ENCODE results near the gene KRT81.

The KRT81 gene

DNA sequence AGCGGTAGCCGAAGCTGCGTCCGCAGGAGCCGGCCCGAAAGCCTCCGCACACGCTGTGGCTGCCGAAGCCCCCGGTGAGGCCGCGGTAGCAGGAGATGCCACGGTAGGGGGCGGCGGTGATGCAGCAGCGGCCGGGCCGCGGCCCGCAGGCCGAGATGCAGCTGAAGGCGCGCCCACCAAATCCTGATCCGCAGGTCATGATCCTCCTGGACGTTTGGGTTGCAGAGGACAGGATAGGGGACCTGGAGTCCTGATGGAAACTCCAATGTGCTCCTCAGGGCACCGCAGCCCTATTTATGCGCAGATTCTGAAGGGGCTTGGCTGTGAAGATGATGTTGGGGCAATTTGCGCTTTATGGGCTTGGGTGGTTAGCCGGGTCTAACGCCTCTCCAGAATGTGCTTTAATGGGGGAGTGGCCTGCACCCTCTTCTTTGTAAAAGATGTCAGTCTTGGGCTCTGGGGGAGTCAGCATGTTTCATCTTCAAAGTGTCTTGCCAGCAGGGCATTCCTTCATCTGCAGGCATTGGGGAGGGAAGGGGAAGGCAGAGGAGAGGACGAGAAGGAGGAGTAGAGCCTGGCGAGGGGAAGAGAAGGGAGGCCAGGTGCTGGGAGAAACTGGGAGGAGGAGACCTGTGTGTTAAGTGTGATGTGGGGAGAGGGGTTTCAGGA lies at the start of gene KRT81:
Gene KRT81, minus strand, starts transcription at position 268 of the 669 bp plus-strand sequence. Its CDS starts 69 bp downstream, at position 199.
- DNase-seq (ENCODE audit: low read depth, low spot score) = no peak

DNA sequence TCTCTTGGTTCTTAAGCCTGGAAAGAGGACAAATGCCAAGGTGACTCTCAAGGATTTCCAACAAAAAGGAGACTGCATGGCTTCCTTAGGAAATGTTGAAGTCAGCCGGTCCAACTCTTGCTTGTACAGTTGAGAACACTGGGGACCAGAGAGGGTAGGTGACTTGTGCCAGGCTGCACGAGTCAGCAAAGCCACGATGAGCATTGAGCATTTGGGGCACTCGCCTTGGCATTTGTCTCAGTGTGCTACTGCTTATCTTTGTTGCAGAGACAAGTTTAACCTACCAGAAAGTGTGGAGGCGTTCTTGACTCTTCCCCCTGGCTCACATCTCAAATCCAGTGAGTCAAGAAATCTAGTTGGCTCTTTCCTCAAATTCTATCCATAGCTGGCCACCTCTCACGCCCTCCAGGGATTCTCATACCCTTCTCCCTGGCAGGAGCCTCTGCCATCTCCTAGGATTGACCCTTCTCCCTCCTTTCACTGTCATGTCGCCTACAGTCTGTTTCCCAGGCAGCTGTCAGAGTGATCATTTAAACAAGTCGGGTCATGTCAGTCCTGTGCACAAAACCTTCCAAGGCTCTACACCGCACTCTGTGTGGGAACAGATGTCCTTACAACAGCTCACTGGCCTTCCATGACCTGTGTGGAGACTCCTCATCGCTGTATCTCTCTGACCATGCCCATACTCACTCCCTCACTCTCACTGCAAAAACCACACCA lies 47.1 kb upstream of the KRT81 start:
- DNase-seq (ENCODE audit: low read depth, low spot score) = no peak

DNA sequence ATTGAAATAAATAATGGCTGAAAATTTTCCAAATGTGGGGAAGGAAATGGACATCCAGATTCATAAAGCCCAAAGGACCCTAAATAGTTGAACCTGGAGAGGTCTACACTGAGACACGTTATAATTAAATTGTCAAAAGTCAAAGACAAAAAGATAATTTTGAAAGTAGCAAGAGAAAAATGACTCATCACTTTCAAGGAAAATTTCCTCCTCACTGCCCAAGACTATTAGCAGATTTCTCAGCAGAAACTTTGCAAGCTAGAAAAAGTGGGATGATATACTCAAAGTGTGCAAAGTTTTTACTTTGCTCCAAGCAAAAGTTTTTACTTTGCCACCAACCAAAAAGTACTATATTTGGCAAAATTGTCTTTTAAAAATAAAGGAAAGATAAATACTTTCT lies 45.7 kb upstream of the KRT81 start:
- no peak for DNase-seq (ENCODE audit: low read depth, low spot score)

DNA sequence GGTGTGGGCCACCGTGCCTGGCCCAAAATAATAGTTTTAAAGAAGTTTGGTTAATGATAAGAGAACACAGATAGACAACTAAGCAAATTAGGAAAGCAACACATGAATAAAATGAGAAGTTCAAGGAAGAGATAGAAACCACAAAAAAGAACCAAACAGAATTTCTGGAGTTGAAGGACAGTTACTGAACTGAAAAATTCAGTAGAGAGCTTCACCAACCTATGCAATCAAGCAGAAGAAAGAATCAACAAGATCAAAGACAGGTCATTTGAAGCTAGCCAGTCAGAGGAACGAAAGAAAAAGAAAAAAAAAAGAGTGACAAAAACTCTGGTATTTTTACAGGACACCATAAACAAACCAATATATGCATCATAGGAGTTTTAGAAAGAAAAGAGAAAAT lies 45.3 kb upstream of the KRT81 start:
- DNase-seq (ENCODE audit: low read depth, low spot score) = no peak

DNA sequence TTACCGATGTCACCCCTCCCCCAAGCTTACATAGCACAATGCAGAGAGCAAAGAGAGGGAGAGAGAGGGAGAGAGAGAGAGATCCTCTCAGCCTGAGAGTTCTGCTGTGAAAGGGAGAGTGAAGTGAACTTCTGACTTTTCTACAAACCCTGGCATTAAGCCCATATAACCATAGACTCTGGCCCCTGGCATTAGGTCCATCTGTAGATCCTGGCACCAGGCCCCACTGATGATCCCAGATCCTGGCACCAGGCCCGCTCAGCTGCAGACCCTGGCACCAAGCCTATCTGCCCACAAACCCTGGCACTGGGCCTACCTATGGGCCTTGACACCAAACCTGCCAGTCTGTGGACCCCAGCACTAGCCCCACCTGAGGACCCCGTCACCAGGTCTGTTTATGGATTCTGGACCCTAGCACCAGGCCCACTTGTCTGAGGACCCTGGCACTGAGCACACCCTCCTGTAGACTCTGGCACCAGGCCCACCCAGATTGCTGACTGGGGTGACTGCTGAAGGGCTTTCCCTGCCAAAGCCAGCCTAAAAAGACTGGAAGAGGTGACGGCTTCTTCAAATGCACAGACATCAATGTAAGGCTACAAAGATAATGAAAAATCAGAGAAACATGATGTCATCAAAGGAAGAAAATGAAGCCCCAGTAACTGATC lies 44.4 kb upstream of the KRT81 start:
- DNase-seq (ENCODE audit: low read depth, low spot score) = no peak

DNA sequence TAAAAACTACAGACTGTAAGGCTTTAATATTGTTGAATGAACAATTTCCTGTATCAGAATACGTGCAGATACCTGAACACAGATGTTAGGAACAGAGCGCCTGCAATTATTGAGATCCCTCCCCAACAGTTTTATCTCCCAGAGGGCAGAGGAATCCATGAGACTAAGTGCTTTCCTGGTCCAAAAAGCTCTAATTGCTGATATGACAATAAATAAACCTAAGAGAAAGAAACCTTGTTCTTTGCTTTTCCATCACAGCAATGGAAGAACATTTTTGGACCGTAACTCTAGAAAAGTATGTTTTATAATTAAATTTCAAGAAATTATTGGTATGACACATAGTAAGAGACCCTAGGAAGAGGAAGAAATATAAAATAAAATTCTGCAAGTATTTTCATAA lies 42.9 kb upstream of the KRT81 start:
- DNase-seq (ENCODE audit: low read depth, low spot score) = no peak

DNA sequence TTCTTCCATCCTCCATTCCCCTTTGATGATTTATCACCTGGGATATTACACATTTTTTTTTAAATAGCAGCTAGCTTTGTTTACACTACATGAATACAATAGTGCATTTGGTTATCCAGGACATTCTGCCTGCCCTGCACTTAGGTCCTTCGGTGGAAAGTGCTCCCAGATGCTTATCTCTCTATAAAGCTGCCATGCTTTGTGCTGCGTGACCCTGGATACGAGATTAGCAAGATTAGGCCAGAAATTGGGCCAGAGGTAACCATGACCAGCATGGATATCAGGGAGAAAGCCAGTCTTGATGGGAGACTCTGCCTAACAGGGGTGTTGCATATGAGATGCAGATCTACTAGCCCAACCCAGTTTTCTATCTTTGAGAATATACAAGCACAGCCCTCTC lies 42.0 kb upstream of the KRT81 start:
- DNase-seq (ENCODE audit: low read depth, low spot score) = no peak

DNA sequence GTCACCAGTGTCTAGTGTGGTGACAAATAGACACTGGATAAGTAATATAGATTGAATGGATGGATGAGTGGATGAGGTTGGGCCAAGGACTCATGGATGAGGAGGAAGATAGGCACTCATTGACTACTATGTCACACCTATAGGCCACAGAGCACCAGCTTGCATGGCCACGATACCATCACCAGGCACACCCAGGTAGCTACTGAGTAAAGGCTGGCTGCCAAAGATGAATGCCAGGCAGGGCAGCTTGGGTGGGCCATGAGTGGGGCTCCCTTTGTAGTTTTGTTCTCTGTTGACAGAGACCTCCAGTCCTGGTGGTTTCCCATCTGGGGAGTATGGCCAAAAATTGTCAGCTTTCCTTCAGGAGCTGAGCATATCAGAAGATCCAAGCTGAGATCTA lies 41.0 kb upstream of the KRT81 start:
- DNase-seq (ENCODE audit: low read depth, low spot score) = no peak

DNA sequence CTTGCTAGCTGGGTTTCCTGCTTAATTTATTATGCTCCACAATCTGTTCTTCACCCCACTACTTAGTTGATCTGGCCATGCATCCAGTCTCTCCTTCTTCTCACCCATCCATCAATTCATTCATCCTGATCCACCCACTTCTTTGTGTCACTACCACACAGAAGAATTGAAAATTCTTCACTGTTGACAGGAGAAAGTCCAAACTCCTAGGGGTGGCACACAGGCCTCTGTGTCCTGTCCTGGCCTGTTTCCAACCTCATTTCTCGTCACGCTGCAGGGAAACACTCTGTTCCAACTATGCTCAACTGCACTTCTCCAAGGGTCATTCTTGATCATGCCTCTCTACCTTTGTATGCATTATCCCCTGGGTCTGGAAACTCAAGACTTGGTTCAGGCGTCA lies 40.5 kb upstream of the KRT81 start:
- no peak for DNase-seq (ENCODE audit: low read depth, low spot score)

DNA sequence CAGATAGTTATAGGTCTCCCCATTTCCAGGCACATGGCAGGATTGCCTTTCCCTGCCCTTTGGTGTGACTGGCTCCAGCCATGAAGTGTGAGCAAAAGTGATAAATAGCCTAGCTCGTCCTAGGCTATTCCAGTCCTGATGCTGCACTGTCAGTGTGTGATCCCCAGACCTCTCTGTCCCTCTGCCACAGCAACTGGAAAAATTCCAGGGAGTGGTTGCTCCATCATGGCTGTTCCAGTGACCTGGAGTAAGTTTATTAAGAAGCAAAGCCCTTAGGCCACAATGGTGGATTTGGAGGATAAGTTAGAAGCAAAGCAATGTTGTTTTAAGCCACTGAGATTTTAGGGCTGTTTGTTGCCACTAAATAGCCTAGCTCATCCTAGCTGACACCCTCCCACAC lies 39.7 kb upstream of the KRT81 start:
- no peak for DNase-seq (ENCODE audit: low read depth, low spot score)

DNA sequence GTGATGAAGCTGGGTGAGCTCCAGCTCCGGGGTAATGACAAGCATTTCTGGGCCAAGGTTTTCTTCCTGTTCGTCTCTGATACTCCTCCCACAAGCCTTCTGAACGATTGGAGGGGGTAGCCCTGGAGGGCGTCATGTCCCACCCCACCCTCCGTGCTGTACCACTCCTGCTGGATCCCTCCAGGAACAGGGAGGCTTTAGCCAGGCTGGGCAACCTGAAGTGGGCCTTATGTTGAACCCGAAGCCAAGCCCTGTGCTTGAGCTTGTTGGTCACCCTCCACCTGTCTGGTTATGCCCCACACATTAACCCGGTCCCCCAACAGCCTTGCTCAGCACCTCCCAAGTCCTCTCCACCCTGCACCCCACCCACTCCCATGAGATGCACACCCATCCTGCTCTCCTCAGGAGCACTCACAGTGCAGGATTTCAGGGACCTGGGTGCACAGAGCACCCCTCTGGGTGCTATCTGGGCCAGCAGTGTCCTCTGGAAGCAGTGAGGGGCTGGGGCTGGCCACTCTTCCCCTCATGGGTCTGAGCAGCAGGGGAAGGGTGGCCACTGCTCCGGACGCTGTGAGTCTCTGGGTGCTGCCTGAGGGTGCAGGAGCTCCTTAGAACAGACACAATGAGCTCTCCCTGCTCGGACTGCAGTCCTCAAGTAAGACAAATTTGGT lies 36.6 kb upstream of the KRT81 start:
- no peak for DNase-seq (ENCODE audit: low read depth, low spot score)

DNA sequence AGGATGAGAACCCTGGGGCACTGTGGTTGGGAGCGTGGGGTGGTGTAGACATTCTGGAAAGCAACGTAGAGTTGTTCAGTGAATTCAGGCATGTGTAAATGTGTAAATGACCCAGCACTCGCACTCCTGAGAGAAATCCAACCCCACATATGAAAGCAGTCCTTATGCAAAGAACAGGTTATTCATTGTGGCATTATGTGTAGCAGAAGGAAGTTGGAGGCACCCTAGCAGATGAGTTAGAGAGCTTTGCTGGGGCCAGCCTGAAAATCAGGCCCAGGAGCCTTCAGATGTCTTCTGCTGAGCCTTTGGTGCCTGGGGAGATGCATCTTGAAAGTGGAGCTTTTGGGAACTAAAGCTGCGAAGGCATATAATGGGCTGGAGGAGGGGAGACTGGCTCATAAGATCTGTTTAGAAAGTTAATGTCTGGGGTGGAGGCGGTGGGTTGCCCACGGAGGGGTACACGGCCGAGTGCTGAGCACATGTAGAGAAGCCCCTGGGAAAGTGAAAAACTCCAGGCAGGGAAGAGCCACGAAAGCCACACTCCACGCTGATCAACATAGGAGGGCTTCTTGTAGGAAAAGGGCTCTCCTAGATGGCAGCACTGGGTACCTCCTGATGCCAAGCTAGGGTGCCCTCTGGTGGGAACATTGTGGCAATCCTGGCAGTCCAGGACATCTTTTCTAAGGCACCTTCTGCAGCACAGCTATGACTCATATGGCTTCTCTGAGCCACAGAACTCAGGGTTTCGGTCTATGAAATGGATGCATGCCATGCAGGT lies 35.9 kb upstream of the KRT81 start:
- peak; percentile 81 for DNase-seq (ENCODE audit: low read depth, low spot score)

DNA sequence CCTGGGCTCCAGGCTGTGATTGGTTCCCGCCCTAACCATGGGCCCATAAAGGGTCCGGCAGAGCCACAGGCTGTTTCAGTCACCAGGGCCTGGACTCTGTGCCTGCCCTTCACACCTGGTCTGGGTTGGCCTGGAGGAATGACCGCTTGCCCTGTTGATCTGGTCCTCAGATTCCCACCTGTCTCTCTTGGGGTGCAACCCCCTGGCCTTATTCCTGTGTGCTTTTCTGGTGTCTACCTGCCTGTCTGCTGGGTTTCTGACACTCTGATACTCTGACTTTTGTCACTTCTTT lies 32.8 kb upstream of the KRT81 start:
- no peak for DNase-seq (ENCODE audit: low read depth, low spot score)

DNA sequence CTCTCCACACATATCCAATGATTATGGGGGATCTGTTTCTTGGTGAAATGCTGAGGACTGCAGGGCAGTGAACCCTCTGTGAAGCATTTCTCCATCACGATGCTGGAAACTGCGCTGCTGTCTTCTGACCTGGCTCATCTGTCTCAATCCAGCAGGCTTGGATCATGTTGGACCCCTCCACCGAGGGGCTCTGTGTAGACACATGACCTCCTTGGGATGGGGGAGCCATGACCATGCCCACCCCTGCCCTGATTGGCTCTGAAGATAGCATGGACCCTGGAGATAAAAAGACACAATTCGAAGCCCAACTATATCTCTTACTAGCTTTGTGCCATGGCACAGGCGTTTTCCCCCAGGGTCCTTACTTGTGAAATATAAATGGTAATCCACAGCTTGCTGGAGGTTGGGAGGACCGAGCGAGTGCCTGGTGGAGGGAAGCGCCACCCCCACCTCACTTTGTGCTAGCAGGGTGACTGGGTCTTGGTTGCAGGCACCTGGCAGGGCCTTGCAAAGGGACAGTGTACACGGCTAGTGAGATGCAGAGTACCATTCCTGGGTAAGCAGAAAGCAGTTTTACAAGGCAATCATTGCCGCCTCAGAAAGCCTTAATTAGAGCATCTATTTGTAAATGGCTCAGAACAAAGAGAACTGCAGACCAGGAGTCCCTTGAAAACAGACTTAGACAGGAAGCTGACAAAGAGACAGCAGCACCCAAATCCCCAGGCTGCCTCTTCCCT lies 32.2 kb upstream of the KRT81 start:
- peak; percentile 31 for DNase-seq (ENCODE audit: low read depth, low spot score)

DNA sequence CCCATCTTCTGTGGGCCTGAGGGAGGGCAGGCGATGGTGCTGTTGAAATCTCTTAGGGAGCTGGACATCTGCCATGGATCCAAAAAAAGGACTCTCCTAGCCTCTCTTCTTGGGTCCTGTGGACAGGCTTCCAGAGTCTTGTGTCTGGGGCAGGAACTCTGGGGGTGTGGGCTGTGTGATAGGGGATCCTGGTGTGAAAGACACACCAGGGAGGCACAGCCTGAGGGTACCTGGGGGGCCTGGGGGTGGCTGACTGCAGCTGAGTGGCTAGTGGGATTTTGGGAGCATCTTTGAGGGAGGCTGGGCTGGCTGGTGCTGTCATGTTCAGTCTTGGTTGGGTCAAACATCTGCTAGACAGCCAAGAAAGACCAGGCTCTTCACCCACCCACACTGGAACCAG lies 31.7 kb upstream of the KRT81 start:
- no peak for DNase-seq (ENCODE audit: low read depth, low spot score)

DNA sequence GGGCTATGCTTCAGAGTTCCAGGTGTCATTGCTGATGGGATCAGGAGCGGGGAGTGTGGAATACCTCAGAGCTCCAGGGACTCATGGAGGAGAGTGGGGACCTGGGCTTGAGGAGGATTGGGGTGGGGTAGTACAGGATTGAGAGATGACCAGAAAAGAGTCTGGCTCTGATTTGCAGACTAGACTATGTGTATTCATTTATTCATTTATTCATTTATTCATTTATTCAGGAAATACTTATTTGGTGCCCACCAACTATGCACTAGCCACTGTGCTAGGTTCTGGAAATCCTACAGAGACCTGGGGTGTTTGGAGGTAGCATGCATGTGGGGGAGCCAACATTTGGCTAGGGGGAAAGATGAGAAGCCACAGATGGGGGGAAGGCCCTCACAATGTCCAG lies 30.7 kb upstream of the KRT81 start:
- no peak for DNase-seq (ENCODE audit: low read depth, low spot score)

DNA sequence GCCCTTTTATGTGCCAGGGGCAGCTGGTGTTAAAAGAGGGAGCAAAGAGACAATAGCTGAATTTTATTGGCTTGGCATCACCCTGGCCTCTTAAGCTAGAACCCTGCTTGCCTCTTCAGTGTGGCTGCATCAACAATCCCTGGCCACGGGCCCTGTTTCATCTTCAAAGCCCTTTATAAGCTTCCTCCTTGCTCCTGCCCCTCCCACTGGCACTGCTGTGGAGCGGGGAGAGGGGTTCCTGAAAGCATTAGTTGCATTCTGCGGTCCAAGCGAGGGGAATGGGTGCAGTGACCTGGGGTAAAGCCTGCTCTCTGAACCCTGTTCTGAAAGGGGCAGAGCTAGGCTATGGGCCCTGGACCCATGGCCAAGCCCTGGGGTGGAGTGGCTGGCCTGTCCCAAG lies 30.1 kb upstream of the KRT81 start:
- no peak for DNase-seq (ENCODE audit: low read depth, low spot score)

DNA sequence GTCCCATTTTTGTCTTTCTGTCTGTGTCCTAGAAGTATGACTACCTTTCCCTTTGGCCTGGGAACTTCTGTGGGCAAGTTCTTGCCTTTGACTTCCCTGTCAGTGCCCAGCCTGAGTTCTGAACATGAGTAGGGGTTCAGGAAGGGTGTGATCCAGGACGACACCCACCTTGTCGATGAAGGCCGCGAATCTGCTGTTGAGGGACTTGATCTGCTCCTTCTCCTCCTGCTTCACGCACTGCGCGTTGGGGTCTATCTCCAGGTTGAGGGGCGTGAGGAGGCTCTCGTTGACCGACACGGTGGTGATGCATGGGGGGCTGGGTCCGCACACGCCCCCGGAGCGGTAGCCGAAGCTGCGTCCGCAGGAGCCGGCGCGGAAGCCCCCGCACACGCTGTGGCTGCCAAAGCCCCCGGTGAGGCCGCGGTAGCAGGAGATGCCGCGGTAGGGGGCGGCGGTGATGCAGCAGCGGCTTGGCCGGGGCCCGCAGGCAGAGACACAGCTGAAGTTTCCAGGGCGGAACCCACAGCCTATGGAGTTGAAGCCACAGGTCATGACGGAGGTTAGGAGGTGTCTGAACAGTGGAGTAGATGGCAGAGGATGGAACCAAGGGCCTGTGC lies 29.6 kb upstream of the KRT81 start, which contains the start of gene KRT83:
Gene KRT83, minus strand, starts transcription at position 615 of the 617 bp plus-strand sequence. Its CDS starts 63 bp downstream, at position 552.
- DNase-seq (ENCODE audit: low read depth, low spot score) = no peak

DNA sequence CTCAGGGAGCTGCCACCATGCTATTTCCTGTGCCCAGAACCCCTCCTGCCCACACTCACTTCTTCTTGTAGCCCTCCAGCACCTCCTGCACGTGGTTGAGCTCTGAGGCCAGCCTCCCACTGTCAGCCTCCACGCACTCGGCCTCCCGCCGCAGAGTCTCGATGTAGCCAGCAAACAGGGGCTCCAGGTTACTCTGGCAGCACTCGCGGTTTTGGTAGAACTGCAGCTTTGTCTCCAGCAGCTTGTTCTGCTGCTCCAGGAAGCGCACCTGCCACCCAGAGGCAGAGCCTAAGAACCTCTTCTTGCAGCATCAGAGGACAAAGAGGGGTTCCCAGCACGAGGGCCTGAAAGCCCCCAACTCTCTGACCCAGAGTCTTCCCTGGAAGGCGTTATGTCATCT lies 27.8 kb upstream of the KRT81 start:
- no peak for DNase-seq (ENCODE audit: low read depth, low spot score)

DNA sequence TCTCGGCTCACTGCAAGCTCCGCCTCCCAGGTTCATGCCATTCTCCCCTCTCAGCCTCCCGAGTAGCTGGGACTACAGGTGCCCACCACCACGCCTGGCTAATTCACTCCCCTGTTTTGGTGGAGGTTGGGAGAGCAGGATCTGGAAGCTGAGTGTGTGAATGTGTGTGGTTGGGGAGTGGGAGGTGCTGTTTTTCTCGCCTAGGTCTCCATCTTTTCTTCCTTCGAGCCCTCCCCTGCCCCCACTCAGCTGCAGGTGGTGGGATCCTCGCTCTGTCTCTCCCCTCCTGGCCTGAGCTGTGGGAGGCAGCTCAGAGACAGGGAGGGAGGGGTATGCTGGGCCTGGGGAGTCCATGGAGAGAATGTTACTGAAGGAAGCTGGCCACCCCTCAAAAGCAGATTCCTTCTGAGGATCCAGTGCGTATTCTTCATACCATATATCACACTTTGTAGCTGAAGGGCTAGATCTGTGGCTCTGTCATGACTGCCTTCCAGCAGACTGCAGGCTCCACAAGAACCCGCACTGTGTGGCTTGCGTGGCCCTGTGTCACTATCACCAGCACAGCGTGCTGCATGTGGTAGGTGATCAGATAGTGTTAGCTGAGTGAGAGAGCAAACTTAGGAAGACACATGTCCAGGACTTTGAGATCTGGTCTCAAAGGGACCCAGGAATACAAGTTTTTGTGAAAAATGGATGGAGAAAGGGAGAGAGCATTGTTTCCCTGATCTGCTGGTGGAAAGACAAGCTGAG lies 27.1 kb upstream of the KRT81 start:
- DNase-seq (ENCODE audit: low read depth, low spot score) = no peak

Measured in ELF-1 (cell line).